Activated CD4-positive, alpha-beta memory T cell treated with anti-CD3 and anti-CD28 coated beads, Interleukin-2, amount 10 ng/mL, durations not matched to agents 7 days and 5 days (primary cell): ENCODE results near the gene MTF1. TPM values are rescaled to one million over a fixed set of nuclear protein-coding genes. Genes with fewer than 3 reads are reported as not detected.

Source experiments
- CTCF ChIA-PET: fragments of 350-600 bp; sonication (Branson Sonifier 250); formaldehyde crosslinking; loops from one replicate; lab custom pipeline; 2021; ENCODE audit warnings: antibody characterized with exemption, inconsistent platforms; lab: Charles Lee
- POLR2A ChIA-PET: fragments of 350-600 bp; sonication (Branson Sonifier 250); formaldehyde crosslinking; loops from one replicate; lab custom pipeline; 2021; ENCODE audit warnings: antibody characterized with exemption; lab: Charles Lee
- DNase-seq: peaks from one replicate; pipeline ENCODE4 v3.0.0-alpha.2; 2020
- H3K27ac Mint-ChIP-seq: one replicate; pipeline ENCODE4 v1.8.0; 2021; ENCODE audit warnings: mild to moderate bottlenecking, mixed read lengths
- H3K27me3 Mint-ChIP-seq: one replicate; pipeline ENCODE4 v1.8.0; 2021; ENCODE audit warnings: mixed read lengths
- H3K36me3 Mint-ChIP-seq: one replicate; pipeline ENCODE4 v1.8.0; 2021; ENCODE audit warnings: low read depth, mixed read lengths
- H3K4me1 Mint-ChIP-seq: one replicate; pipeline ENCODE4 v1.8.0; 2021; ENCODE audit warnings: mixed read lengths
- H3K4me3 Mint-ChIP-seq: one replicate; pipeline ENCODE4 v1.8.0; 2021; ENCODE audit warnings: mild to moderate bottlenecking, mixed read lengths
- H3K9me3 Mint-ChIP-seq: one replicate; pipeline ENCODE4 v1.8.0; 2021; ENCODE audit warnings: mixed read lengths
- total RNA-seq, 2 experiments: library from RNA; stranded (reverse); gene quantifications; one replicate each; pipeline ENCODE4 v1.2.3, GENCODE V29; 2021

Gene MTF1
- total RNA-seq, 2 experiments from 2014 or later = 27.5 to 28.8 TPM

- Mint-ChIP-seq H3K27me3 (no peaks in the 10 kb centered on the region), H3K9me3 (no peaks in the 10 kb centered on the region), H3K4me3 (no peak overlapping the region), H3K27ac (no peak overlapping the region), H3K4me1 (peaks cover 29% of the 10 kb centered on the region), H3K36me3 (peaks cover 21% of the 10 kb centered on the region)
- ChIA-PET CTCF (interaction anchor here (1.6 kb wide), 1 partner anchor 14 kb away, joined by 6 read pairs; the partner anchor contains the start of gene MTF1), POLR2A (interaction anchor here (1.2 to 1.5 kb wide), 2 partner anchors 10 to 14 kb away, joined by 3 read pairs; partner anchors contain the start of gene MTF1)
- no peak for DNase-seq
Observed at GRCh38 chr1:37845049-37845646, 14.2 kb downstream of the MTF1 start.

DNA sequence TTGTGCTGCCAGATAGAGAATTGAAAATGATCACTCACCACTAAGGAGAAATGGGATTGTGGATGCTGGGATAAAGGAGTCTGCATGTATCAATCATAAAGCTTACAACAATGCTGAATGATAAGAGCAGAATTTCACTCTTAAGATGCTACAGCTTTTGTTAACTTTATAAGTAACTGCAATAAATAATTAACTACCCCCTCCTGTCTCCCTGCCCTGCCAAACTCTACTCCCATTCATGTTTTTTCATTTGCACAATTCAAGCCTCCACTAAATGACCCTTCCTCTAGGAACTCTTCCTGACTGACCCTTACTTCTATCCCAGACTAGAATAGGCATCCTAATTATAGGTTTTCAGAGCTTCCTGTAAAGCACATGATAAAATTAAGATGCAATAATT, 14.9 kb downstream of the MTF1 start:
- ChIA-PET POLR2A (interaction anchor here (1.2 to 1.5 kb wide), 2 partner anchors 11 to 15 kb away, joined by 3 read pairs; partner anchors contain the start of gene MTF1), CTCF (interaction anchor here (1.6 kb wide), 1 partner anchor 15 kb away, joined by 6 read pairs; the partner anchor contains the start of gene MTF1)
- Mint-ChIP-seq H3K36me3 (peaks cover 24% of the 10 kb centered on the region), H3K4me3 (no peak overlapping the region), H3K27me3 (no peaks in the 10 kb centered on the region), H3K9me3 (no peaks in the 10 kb centered on the region), H3K4me1 (peaks cover 28% of the 10 kb centered on the region), H3K27ac (no peak overlapping the region)
- DNase-seq = no peak

DNA sequence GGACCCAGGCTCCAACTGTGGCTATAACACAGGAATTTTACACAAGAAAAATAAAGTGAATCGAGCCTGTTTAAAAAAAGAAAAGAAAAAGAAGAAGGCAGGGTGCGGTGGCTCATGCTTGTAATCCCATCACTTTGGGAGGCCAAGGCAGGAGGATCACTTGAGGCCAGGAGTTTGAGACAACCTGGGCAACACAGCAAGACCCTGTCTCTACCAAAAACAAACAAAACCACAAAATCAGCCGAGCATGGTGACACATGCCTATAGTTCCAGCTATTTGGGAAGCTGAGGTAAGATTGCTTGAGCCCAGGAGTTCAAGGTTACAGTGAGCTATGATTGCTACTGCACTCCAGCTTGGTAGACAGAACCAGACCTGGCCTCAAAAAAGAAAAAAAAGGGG, 17.7 kb downstream of the MTF1 start:
- no peaks in the 10 kb centered on the region for H3K27me3 Mint-ChIP-seq
- H3K36me3 Mint-ChIP-seq = peaks cover 22% of the 10 kb centered on the region
- POLR2A ChIA-PET = no interaction called here
- H3K27ac Mint-ChIP-seq = no peak overlapping the region
- H3K4me1 Mint-ChIP-seq = peaks cover 18% of the 10 kb centered on the region
- CTCF ChIA-PET = no interaction called here
- no peak for DNase-seq
- H3K4me3 Mint-ChIP-seq = no peak overlapping the region
- H3K9me3 Mint-ChIP-seq = no peaks in the 10 kb centered on the region

GRCh38 chr1:37840711-37841110, 18.7 kb downstream of the MTF1 start:
- peaks cover 27% of the 10 kb centered on the region for H3K36me3 Mint-ChIP-seq
- CTCF ChIA-PET = no interaction called here
- peaks cover 10% of the 10 kb centered on the region for H3K4me1 Mint-ChIP-seq

DNA sequence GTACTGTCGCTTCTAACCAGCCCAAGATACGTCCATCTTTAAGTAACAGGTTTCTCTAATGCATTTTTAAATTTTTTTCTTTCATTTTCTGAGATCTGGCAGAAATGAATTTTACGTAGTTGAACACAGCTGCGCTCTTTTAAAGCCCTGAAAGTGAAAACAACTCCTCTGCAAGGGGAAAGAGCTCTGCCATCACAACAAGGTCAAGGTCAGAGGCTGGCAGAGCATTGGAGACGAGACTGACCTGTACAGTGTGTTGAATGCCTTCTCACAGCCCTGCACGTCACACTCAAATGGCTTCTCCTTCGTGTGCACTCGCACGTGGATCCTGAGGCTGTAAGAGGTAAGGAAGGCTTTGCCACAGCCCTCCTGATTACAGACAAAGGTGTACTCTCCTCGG, 19.7 kb downstream of the MTF1 start:
- no peaks in the 10 kb centered on the region for H3K9me3 Mint-ChIP-seq
- H3K27ac Mint-ChIP-seq = no peak overlapping the region
- no peak for DNase-seq
- no peak overlapping the region for H3K4me3 Mint-ChIP-seq
- POLR2A ChIA-PET = no interaction called here
- CTCF ChIA-PET = interaction anchor here (1.1 kb wide), 1 partner anchor 21 kb away, joined by 4 read pairs; no protein-coding TSS in a partner anchor
- H3K36me3 Mint-ChIP-seq = peaks cover 31% of the 10 kb centered on the region
- peaks cover 2% of the 10 kb centered on the region for H3K4me1 Mint-ChIP-seq
- no peaks in the 10 kb centered on the region for H3K27me3 Mint-ChIP-seq

More at GRCh38 chr1:37840711-37841110, 18.7 kb downstream of the MTF1 start:
- POLR2A ChIA-PET = no interaction called here
- H3K27me3 Mint-ChIP-seq = no peaks in the 10 kb centered on the region
- DNase-seq = no peak
- H3K9me3 Mint-ChIP-seq = no peaks in the 10 kb centered on the region
- H3K4me3 Mint-ChIP-seq = no peak overlapping the region
- no peak overlapping the region for H3K27ac Mint-ChIP-seq

- no peak overlapping the region for H3K4me3 Mint-ChIP-seq
- ChIA-PET CTCF (interaction anchor here (0.8 kb wide), 1 partner anchor 23 kb away, joined by 3 read pairs; no protein-coding TSS in a partner anchor), POLR2A (interaction anchor here (0.6 kb wide), 1 partner anchor 14 kb away, joined by 3 read pairs; no protein-coding TSS in a partner anchor)
- no peaks in the 10 kb centered on the region for H3K4me1 Mint-ChIP-seq
- H3K36me3 Mint-ChIP-seq = peaks cover 47% of the 10 kb centered on the region
- DNase-seq = no peak
- no peaks in the 10 kb centered on the region for H3K9me3 Mint-ChIP-seq
- H3K27ac Mint-ChIP-seq = no peak overlapping the region
- no peaks in the 10 kb centered on the region for H3K27me3 Mint-ChIP-seq
Observed at GRCh38 chr1:37836788-37837187, 22.6 kb downstream of the MTF1 start.

GRCh38 chr1:37831809-37832208, 27.6 kb downstream of the MTF1 start:
- ChIA-PET CTCF (interaction anchor here (0.8 kb wide), 1 partner anchor 28 kb away, joined by 4 read pairs; no protein-coding TSS in a partner anchor), POLR2A (interaction anchor here (1.0 kb wide), 1 partner anchor 25 kb away, joined by 3 read pairs; the partner anchor contains the start of gene C1orf122)
- Mint-ChIP-seq H3K4me1 (no peaks in the 10 kb centered on the region), H3K27ac (no peak overlapping the region), H3K4me3 (no peak overlapping the region), H3K27me3 (no peaks in the 10 kb centered on the region), H3K36me3 (peaks cover 61% of the 10 kb centered on the region), H3K9me3 (no peaks in the 10 kb centered on the region)
- no peak for DNase-seq

GRCh38 chr1:37831109-37831508, 28.3 kb downstream of the MTF1 start:
- CTCF ChIA-PET = no interaction called here
- Mint-ChIP-seq H3K36me3 (peaks cover 61% of the 10 kb centered on the region), H3K4me1 (no peaks in the 10 kb centered on the region), H3K4me3 (no peak overlapping the region), H3K27ac (no peak overlapping the region), H3K27me3 (no peaks in the 10 kb centered on the region), H3K9me3 (no peaks in the 10 kb centered on the region)
- POLR2A ChIA-PET = interaction anchor here (1.0 kb wide), 1 partner anchor 24 kb away, joined by 3 read pairs; the partner anchor contains the start of gene C1orf122
- DNase-seq = no peak

DNA sequence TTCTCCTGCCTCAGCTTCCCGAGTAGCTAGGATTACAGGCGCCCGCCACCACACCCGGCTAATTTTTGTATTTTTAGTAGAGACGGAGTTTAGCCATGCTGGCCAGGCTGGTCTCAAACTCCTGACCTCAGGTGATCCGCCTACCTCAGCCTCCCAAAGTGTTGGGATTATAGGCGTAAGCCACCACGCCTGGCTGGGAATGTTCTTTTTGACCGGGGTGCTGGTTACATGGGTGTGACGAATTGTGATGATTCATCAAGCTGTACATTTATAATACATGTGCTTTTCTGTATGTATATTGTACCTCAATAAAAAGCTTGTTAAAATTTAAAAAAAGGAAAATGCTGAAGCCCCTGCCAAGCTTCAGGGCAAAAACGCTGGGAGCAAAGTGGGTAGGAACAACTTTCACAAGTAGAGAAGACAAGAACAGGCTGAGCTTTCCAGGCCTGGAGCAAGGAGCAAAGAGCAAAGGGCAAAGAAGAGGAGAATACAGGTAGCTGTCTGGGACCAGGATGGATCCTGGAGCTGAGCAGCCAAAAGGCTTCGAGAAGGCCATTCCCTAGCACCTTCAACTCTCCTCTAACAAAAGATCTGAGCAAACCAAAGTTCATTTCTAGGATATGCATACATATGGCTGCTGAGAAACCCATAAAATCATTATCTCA, 30.9 kb downstream of the MTF1 start:
- DNase-seq = no peak
- H3K4me1 Mint-ChIP-seq = peaks cover 10% of the 10 kb centered on the region
- H3K27me3 Mint-ChIP-seq = no peaks in the 10 kb centered on the region
- no peaks in the 10 kb centered on the region for H3K9me3 Mint-ChIP-seq
- H3K27ac Mint-ChIP-seq = no peak overlapping the region
- H3K4me3 Mint-ChIP-seq = no peak overlapping the region
- ChIA-PET CTCF (interaction anchor here (0.7 to 2.5 kb wide), 2 partner anchors 31 to 457 kb away, joined by 3 to 10 read pairs; partner anchors contain the start of gene MTF1), POLR2A (no interaction called here)
- H3K36me3 Mint-ChIP-seq = peaks cover 45% of the 10 kb centered on the region

DNA sequence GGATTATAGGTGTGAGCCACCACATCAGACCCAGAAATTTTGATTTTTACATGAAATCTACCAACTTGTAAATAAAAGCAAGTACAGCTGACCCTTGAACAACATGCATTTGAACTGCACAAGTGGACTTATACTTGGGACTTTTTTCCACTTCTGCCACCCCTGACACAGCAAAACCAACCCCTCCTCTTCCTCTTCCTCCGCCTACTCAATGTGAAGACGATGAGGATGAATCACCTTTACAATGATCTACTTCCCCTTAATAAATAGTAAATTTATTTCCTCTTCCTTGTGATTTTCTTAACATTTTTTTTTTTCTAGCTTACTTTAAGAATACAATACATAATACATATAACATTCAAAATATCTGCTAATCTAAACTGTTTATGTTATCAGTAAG, 33.9 kb downstream of the MTF1 start:
- no peaks in the 10 kb centered on the region for H3K27me3 Mint-ChIP-seq

DNA sequence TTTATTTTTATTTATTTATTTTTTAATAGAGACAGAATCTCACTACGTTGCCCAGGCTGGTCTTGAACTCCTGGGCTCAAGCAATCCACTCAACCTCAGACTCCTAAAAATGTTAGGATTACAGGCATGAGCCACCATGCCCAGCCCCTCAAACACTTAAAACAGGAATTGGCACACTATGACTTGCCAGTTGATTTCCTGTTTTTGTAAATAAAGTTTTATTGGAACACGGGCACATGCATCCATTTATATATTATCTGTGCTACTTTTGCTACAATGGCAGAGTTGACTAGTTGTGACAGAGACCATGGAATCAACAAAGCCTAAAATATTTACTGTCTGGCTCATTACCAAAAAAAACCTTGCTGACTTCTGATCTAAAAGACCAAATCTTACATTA, 35.4 kb downstream of the MTF1 start:
- H3K9me3 Mint-ChIP-seq = no peaks in the 10 kb centered on the region
- no peak for DNase-seq
- peaks cover 38% of the 10 kb centered on the region for H3K36me3 Mint-ChIP-seq
- POLR2A ChIA-PET = no interaction called here
- H3K27ac Mint-ChIP-seq = no peak overlapping the region
- CTCF ChIA-PET = interaction anchor here (1.4 kb wide), 1 partner anchor 13 kb away, joined by 3 read pairs; no protein-coding TSS in a partner anchor
- peaks cover 15% of the 10 kb centered on the region for H3K4me1 Mint-ChIP-seq
- H3K27me3 Mint-ChIP-seq = no peaks in the 10 kb centered on the region
- no peak overlapping the region for H3K4me3 Mint-ChIP-seq

More for the DNA sequence above, 33.9 kb downstream of the MTF1 start:
- CTCF ChIA-PET = interaction anchor here (1.2 kb wide), 1 partner anchor 34 kb away, joined by 7 read pairs; the partner anchor contains the start of gene MTF1
- POLR2A ChIA-PET = interaction anchor here (1.0 to 1.1 kb wide), 2 partner anchors 17 to 18 kb away, joined by 3 to 4 read pairs; partner anchors contain the start of genes C1orf122 and YRDC
- no peak for DNase-seq
- Mint-ChIP-seq H3K27ac (no peak overlapping the region), H3K36me3 (peaks cover 40% of the 10 kb centered on the region), H3K4me1 (peaks cover 15% of the 10 kb centered on the region), H3K9me3 (no peaks in the 10 kb centered on the region), H3K4me3 (no peak overlapping the region)

DNA sequence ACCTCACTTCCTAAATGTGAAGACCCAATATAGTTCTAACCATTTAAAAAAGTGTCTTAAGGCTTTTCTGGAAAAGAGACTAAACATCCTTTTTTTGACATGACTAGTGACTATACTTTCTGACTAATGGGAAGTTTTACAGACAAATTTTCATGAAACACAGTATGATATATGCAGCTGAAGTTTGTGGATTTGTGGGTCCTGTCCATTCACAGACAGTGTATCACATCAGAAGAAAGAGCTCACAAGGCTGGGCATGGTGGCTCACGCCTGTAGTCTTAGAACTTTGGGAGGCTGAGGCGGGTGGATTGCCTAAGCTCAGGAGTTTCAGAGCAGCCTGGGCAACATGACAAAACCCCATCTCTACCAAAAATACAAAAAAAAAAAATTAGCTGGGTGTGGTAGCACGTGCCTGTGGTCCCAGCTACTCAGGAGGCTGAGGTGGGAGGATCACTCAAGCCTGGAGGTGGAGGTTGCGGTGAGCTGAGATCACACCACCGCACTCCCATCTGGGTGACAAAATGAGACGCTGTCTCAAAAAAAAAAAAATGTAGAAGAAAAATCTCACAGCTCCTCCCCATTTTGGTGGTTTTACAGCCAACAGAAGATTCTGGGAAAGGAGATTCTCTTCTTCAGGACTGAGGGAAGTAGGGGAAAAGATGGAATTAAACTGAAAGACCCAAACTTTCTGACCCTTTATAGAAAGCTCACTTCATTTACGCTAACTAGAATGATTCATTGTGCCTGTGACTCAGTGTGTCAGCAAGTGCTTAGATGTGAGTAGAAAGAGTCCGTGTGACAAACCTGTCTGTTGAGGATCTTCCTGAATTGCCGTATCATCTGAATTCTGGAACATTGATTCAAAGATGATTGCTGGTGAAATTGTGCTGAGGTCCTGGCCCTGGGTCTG, 36.2 kb downstream of the MTF1 start:
- peaks cover 34% of the 10 kb centered on the region for H3K36me3 Mint-ChIP-seq
- H3K27me3 Mint-ChIP-seq = no peaks in the 10 kb centered on the region
- ChIA-PET POLR2A (interaction anchor here (0.8 to 2.6 kb wide), 3 partner anchors 13 to 28 kb away, joined by 3 to 10 read pairs (median 3); partner anchors contain the start of genes C1orf122 and YRDC), CTCF (interaction anchor here (0.8 to 1.4 kb wide), 3 partner anchors 12 to 37 kb away, joined by 3 read pairs; partner anchors contain the start of gene MTF1)
- peak; percentile 32 for DNase-seq
- H3K4me3 Mint-ChIP-seq = no peak overlapping the region
- H3K4me1 Mint-ChIP-seq = peaks cover 15% of the 10 kb centered on the region
- peak overlapping the region; percentile 50 for H3K27ac Mint-ChIP-seq
- no peaks in the 10 kb centered on the region for H3K9me3 Mint-ChIP-seq
